ENCODE results near the gene PDE10A.
"Not testable (repeated sequence)": the region's sequence is repeated elsewhere in the genome, so short reads cannot be mapped to it uniquely, and the experiment has no call there.

The PDE10A gene

DNA sequence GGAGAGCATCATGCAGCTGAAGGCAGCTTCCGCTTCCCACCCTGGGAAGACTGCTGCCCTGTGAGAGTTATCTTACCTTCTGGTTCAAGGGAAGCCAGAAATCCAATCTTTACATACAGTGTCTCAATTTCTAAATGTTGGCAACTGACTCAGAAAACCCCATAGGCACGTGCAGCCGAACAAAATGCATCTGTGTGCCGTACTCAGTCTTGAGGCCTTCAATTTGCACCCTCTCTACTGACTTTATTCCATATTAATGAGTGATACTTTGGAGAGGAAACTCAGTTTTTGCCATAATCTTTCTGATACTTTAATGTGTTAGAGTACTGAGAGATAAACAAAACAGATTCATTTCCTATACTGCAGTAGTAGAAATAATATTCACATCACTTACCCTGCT is 181.1 kb downstream of the PDE10A start:
- Histone ChIP-seq H3K4me3 (ENCODE audit: low read length) (no peak overlapping the region), H3K27me3 (ENCODE audit: control insufficient read depth, insufficient read depth, low read length) (no peaks in the 10 kb centered on the region), H3K36me3 (ENCODE audit: control insufficient read depth, low read depth, low read length) (no peaks in the 10 kb centered on the region), H3K4me1 (ENCODE audit: control insufficient read depth, low read depth, low read length) (peaks cover 16% of the 10 kb centered on the region), H3K9ac (ENCODE audit: low read length) (no peak overlapping the region), H3K9me3 (ENCODE audit: control insufficient read depth, low read depth, low read length) (no peaks in the 10 kb centered on the region), H3K27ac (ENCODE audit: low read length) (no peak overlapping the region)

DNA sequence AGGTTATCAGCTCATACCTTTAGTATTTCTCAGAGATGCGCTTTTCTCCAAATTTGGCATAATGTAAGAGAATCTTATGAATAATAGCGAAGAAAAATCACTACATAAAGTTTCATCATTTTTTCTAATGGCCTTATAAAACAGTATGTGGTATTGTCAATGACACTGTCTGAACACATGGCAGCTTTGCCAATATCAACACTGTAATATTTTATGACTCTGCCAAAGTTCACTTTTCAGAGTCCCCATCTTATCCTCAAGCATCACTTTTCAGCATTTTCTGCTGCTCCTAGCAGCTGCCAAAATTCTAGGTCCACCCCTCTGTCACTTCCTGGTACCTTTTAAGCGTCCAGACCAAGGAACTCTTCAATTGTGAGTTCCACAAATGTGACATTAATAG is 182.1 kb downstream of the PDE10A start:
- H3K4me1 ChIP-seq (ENCODE audit: control insufficient read depth, low read depth, low read length) = peaks cover 16% of the 10 kb centered on the region
- no peak overlapping the region for H3K4me3 ChIP-seq (ENCODE audit: low read length)
- no peaks in the 10 kb centered on the region for H3K27me3 ChIP-seq (ENCODE audit: control insufficient read depth, insufficient read depth, low read length)
- no peak overlapping the region for H3K9ac ChIP-seq (ENCODE audit: low read length)
- H3K9me3 ChIP-seq (ENCODE audit: control insufficient read depth, low read depth, low read length) = no peaks in the 10 kb centered on the region
- H3K27ac ChIP-seq (ENCODE audit: low read length) = no peak overlapping the region
- no peaks in the 10 kb centered on the region for H3K36me3 ChIP-seq (ENCODE audit: control insufficient read depth, low read depth, low read length)

DNA sequence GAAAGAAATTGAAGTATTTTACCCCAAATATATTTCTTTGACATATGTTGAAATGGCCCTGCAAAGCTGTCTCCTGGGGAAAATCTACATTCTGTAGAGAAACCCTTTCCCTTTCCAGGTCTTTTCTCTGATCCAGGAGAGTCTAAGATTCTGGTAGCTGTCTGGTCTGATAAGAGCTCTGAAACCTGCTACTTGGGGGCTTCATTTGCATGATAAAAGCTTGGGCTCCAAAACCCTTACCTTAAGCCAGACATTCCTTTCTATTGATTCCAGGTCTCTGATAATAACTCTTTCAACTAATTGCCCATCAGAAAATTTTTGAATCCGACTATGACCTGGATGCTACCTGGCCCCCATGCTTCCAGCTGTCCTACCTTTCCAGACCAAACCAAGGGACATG is 184.5 kb downstream of the PDE10A start:
- peaks cover 9% of the 10 kb centered on the region for H3K4me1 ChIP-seq (ENCODE audit: control insufficient read depth, low read depth, low read length)
- no peaks in the 10 kb centered on the region for H3K36me3 ChIP-seq (ENCODE audit: control insufficient read depth, low read depth, low read length)
- H3K27me3 ChIP-seq (ENCODE audit: control insufficient read depth, insufficient read depth, low read length) = no peaks in the 10 kb centered on the region
- no peaks in the 10 kb centered on the region for H3K9me3 ChIP-seq (ENCODE audit: control insufficient read depth, low read depth, low read length)
- H3K27ac ChIP-seq (ENCODE audit: low read length) = no peak overlapping the region
- no peak overlapping the region for H3K9ac ChIP-seq (ENCODE audit: low read length)
- H3K4me3 ChIP-seq (ENCODE audit: low read length) = no peak overlapping the region

DNA sequence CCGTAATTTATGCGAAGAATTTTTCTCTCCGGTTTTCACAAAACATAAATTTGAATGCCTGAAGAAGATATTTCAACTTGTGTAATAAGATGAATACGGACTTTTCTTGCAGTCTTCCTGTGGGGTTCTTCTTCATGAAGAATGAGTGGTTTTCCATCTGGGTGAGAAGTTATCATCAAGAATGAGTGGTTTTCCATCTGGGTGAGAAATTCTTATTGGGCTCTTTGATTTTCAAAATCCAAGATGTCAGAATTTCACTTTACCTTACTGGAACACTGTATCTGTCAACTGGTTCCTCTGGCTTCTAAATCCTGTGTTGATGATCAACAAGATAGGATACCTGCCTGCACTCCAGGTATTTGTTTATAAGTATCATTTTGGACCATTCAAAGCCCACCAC is 193.6 kb downstream of the PDE10A start:
- H3K27me3 ChIP-seq (ENCODE audit: control insufficient read depth, insufficient read depth, low read length) = no peaks in the 10 kb centered on the region
- peaks cover 3% of the 10 kb centered on the region for H3K9me3 ChIP-seq (ENCODE audit: control insufficient read depth, low read depth, low read length)
- no peak overlapping the region for H3K4me3 ChIP-seq (ENCODE audit: low read length)
- no peaks in the 10 kb centered on the region for H3K36me3 ChIP-seq (ENCODE audit: control insufficient read depth, low read depth, low read length)
- no peaks in the 10 kb centered on the region for H3K4me1 ChIP-seq (ENCODE audit: control insufficient read depth, low read depth, low read length)
- H3K27ac ChIP-seq (ENCODE audit: low read length) = no peak overlapping the region
- H3K9ac ChIP-seq (ENCODE audit: low read length) = no peak overlapping the region

DNA sequence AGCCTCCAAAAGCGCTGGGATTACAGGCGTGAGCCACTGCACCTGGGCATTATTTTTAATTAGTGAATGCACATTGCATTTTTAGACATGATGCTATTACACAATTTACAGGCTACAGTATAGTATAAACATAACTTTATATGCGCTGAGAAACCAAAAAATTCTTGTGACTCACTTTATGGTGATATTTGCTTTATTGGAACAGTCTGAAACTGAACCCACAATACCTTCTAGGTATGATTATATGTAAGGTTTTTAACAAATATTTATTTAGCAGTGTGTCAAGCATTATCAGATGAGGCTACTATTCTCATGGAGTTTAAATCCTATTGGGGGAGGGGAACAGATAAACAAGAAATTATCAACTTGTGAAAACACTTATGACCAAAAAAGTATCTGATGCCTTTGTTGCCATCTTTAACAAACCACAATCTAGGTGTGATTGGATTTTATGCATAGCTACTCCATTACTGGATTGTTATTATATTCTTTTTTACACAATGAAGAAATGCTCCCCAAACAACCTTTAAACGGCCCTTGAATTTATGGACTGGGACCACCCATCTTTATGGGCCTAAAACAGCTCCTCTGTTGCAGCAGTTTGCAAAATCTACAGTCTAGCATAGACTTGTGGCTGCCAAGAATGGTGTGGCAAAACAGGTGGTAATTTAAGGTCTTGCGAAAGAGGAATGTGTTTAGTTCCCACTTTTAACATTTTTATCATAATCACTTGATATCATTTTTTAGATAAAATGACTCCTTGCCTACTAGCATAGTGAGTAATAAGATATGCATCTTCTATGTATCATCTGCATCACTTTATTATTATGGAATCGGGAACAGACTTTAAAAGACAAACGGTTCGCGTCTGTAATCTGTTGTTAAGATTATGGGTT is 194.5 kb downstream of the PDE10A start:
- no peak overlapping the region for H3K9ac ChIP-seq (ENCODE audit: low read length)
- H3K9me3 ChIP-seq (ENCODE audit: control insufficient read depth, low read depth, low read length) = peaks cover 8% of the 10 kb centered on the region
- H3K27ac ChIP-seq (ENCODE audit: low read length) = no peak overlapping the region
- H3K36me3 ChIP-seq (ENCODE audit: control insufficient read depth, low read depth, low read length) = no peaks in the 10 kb centered on the region
- no peaks in the 10 kb centered on the region for H3K4me1 ChIP-seq (ENCODE audit: control insufficient read depth, low read depth, low read length)
- H3K27me3 ChIP-seq (ENCODE audit: control insufficient read depth, insufficient read depth, low read length) = no peaks in the 10 kb centered on the region
- H3K4me3 ChIP-seq (ENCODE audit: low read length) = no peak overlapping the region

DNA sequence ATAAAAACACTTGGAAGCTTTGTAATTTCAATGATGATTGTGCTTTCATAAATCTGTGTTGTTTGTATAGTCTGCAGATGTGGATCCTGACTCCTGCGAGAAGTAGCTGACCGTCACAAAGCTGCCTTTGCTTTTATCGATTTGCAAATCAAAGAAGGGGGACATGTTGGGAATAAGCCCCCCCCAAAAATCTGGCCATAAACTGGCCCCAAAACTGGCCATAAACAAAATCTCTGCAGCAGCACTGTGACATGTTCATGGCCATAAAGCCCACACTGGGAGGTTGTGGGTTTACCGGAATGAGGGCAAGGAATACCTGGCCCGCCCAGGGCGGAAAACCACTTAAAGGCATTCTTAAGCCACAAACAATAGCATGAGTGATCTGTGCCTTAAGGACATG is 199.5 kb downstream of the PDE10A start:
- not testable (repeated sequence) for H3K4me3 ChIP-seq (ENCODE audit: low read length); H3K27me3 ChIP-seq (ENCODE audit: control insufficient read depth, insufficient read depth, low read length); H3K4me1 ChIP-seq (ENCODE audit: control insufficient read depth, low read depth, low read length); H3K27ac ChIP-seq (ENCODE audit: low read length); H3K36me3 ChIP-seq (ENCODE audit: control insufficient read depth, low read depth, low read length); H3K9ac ChIP-seq (ENCODE audit: low read length)
- peaks cover 11% of the 10 kb centered on the region for H3K9me3 ChIP-seq (ENCODE audit: control insufficient read depth, low read depth, low read length)

DNA sequence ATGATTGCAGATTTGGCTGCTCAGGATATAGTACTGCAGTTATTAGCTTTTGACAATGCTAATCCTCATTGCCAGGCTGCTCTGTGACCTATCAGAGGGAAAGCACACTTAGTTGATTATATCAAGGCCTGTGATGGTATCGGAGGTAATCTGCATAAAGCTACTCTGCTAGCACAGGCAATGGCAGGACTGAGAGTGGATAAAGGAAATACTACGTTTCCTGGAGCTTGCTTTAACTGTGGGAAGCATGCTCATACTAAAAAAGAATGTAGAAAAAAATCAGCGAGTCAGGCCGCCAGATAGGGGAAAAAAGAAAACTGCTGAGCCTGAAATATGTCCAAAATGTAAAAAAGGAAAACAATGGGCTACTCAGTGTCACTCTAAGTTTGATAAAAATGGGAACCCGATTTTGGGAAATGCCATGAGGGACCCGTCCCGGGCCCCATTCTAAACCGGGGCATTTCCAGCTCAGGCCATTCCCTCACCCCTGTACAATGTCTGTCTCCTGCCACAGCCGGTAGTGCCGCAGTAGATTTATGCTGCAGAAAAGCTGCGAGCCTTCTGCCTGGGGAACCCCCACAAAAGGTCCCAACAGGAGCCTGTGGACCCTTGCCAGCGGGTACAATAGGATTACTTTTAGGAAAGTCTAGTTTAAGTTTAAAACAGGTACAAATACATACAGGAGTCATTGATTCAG is 203.3 kb downstream of the PDE10A start:
- not testable (repeated sequence) for H3K27ac ChIP-seq (ENCODE audit: low read length); H3K4me1 ChIP-seq (ENCODE audit: control insufficient read depth, low read depth, low read length); H3K36me3 ChIP-seq (ENCODE audit: control insufficient read depth, low read depth, low read length); H3K9ac ChIP-seq (ENCODE audit: low read length); H3K4me3 ChIP-seq (ENCODE audit: low read length)
- Histone ChIP-seq H3K9me3 (ENCODE audit: control insufficient read depth, low read depth, low read length) (peaks cover 10% of the 10 kb centered on the region), H3K27me3 (ENCODE audit: control insufficient read depth, insufficient read depth, low read length) (peaks cover 33% of the 10 kb centered on the region)

DNA sequence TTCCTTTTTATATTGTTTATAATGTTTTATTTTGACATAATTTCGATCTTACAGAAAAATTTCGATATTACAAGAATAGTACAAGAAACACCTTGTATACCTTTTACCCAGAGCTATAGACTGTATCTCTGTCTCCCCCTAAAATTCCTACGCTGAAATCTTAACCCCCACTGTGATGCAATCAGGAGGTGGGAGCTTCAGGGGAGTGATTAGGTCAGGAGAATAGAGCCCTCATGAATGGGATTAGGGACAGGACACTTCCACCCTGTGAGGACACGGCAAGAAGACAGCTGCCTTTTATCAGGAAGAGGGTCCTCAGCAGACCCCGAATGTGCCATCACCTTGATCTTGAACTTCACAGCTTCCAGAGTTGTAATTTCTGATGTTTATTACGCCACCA is 204.9 kb downstream of the PDE10A start:
- no peaks in the 10 kb centered on the region for H3K9me3 ChIP-seq (ENCODE audit: control insufficient read depth, low read depth, low read length)
- no peak overlapping the region for H3K9ac ChIP-seq (ENCODE audit: low read length)
- no peak overlapping the region for H3K4me3 ChIP-seq (ENCODE audit: low read length)
- no peaks in the 10 kb centered on the region for H3K36me3 ChIP-seq (ENCODE audit: control insufficient read depth, low read depth, low read length)
- peaks cover 6% of the 10 kb centered on the region for H3K4me1 ChIP-seq (ENCODE audit: control insufficient read depth, low read depth, low read length)
- peaks cover 33% of the 10 kb centered on the region for H3K27me3 ChIP-seq (ENCODE audit: control insufficient read depth, insufficient read depth, low read length)
- H3K27ac ChIP-seq (ENCODE audit: low read length) = no peak overlapping the region

DNA sequence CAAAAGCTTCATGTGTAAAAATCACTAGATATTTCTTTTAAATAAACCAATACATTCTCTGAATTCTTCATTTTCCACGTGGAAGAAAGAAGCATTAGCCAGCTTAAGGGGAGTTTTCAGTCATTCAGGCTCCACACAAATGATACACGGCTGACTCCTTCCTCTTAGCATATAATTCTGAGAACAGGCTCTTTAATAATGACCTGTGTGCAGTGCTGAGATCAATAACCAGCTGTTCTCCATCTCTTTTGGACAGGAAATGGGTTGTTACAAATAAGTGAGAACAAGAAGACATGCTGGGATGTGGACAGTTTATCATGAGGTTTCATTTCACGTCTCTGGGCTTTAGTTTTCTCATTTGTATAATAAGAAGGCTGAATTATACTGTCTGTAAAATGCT is 206.8 kb downstream of the PDE10A start:
- no peak overlapping the region for H3K9ac ChIP-seq (ENCODE audit: low read length)
- H3K27me3 ChIP-seq (ENCODE audit: control insufficient read depth, insufficient read depth, low read length) = peaks cover 33% of the 10 kb centered on the region
- no peaks in the 10 kb centered on the region for H3K36me3 ChIP-seq (ENCODE audit: control insufficient read depth, low read depth, low read length)
- H3K4me3 ChIP-seq (ENCODE audit: low read length) = no peak overlapping the region
- H3K27ac ChIP-seq (ENCODE audit: low read length) = no peak overlapping the region
- H3K4me1 ChIP-seq (ENCODE audit: control insufficient read depth, low read depth, low read length) = peaks cover 6% of the 10 kb centered on the region
- no peaks in the 10 kb centered on the region for H3K9me3 ChIP-seq (ENCODE audit: control insufficient read depth, low read depth, low read length)

DNA sequence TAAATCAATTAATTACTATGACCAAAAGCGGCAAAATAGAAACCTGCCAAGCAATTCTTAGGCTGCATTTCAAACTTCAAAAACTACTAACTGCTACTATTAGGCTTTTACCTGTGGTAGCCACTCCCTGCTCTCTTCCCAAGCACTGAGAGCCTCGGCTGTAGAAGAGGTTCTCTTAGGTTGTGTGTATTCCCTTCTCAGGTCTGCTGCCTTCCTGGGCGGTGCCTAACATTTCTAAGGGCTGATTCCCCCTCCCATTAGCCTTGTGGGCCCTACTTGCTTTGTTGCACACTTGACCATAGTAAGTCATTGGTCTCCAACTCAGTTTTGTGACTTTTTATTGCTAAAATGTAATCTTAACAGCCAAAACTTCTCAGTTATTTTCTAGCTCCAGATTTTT is 207.6 kb downstream of the PDE10A start:
- Histone ChIP-seq H3K27me3 (ENCODE audit: control insufficient read depth, insufficient read depth, low read length) (peaks cover 33% of the 10 kb centered on the region), H3K36me3 (ENCODE audit: control insufficient read depth, low read depth, low read length) (no peaks in the 10 kb centered on the region), H3K27ac (ENCODE audit: low read length) (no peak overlapping the region), H3K9ac (ENCODE audit: low read length) (no peak overlapping the region), H3K9me3 (ENCODE audit: control insufficient read depth, low read depth, low read length) (no peaks in the 10 kb centered on the region), H3K4me1 (ENCODE audit: control insufficient read depth, low read depth, low read length) (peaks cover under 1% of the 10 kb centered on the region), H3K4me3 (ENCODE audit: low read length) (no peak overlapping the region)

DNA sequence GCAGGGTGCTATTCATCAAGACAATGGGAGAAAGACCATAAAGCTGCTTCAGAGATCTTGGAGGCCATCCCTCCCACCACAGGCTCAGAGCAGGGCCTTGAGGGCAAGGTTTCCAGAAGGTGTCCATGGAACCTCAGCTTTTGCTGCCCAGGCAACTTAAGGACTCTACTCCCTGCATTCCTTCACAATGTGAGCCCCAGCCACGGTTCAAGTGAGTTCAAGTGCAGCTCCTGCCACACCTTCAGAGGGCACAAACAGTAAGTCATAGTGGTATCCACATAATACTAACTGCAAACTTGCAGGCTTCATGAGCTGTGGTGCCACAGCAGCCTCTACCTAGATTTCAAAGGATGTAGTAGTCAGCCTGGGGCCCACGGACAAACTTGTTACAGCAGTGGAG is 209.6 kb downstream of the PDE10A start:
- no peaks in the 10 kb centered on the region for H3K9me3 ChIP-seq (ENCODE audit: control insufficient read depth, low read depth, low read length)
- no peak overlapping the region for H3K4me3 ChIP-seq (ENCODE audit: low read length)
- H3K9ac ChIP-seq (ENCODE audit: low read length) = no peak overlapping the region
- no peaks in the 10 kb centered on the region for H3K36me3 ChIP-seq (ENCODE audit: control insufficient read depth, low read depth, low read length)
- peaks cover 24% of the 10 kb centered on the region for H3K27me3 ChIP-seq (ENCODE audit: control insufficient read depth, insufficient read depth, low read length)
- no peak overlapping the region for H3K27ac ChIP-seq (ENCODE audit: low read length)
- no peaks in the 10 kb centered on the region for H3K4me1 ChIP-seq (ENCODE audit: control insufficient read depth, low read depth, low read length)

DNA sequence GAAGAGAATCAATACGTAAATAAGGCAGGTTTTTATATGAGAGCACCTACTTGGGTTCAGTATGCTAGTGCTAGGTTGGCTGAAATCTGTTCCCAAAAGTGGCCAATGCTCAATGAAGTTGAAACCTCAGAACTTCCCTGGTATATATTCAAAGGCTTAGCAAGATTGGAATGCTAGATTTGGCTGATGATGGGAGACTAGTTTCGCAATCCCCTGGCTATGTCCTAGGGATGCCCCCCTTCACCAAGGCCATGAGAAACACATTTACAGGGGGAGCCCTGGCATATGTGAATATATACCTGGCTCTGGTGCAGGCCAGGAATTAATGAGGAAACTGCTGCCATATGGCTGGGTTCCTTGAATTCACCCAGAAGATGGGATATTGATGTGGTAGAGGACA is 211.2 kb downstream of the PDE10A start:
- H3K9me3 ChIP-seq (ENCODE audit: control insufficient read depth, low read depth, low read length) = no peaks in the 10 kb centered on the region
- no peak overlapping the region for H3K9ac ChIP-seq (ENCODE audit: low read length)
- H3K27me3 ChIP-seq (ENCODE audit: control insufficient read depth, insufficient read depth, low read length) = peaks cover 8% of the 10 kb centered on the region

More for the DNA sequence above, 211.2 kb downstream of the PDE10A start:
- Histone ChIP-seq H3K4me3 (ENCODE audit: low read length) (no peak overlapping the region), H3K4me1 (ENCODE audit: control insufficient read depth, low read depth, low read length) (no peaks in the 10 kb centered on the region), H3K36me3 (ENCODE audit: control insufficient read depth, low read depth, low read length) (no peaks in the 10 kb centered on the region), H3K27ac (ENCODE audit: low read length) (no peak overlapping the region)
